HCT116 (cell line): Measurements from ENCODE around the gene WAC. TPM values are rescaled to one million over a fixed set of nuclear protein-coding genes. Genes with fewer than 3 reads are reported as not detected.

ENCODE experiments used
- ATAC-seq: fragments of 200-7000 bp; cut with Tn5 transposase; 2 replicates; pipeline ENCODE4 v1.9.1; 2020; ENCODE audit warnings: mild to moderate bottlenecking, moderate library complexity
- BruUV-seq: library from RNA; stranded (reverse); fragments of 400-500 nt; replicated peaks from 2 replicates; lab custom pipeline; 2021; lab: Mats Ljungman, UMichigan
- CTCF ChIA-PET: fragments of 300-600 bp; sonication (Branson Sonifier 250); formaldehyde crosslinking; loops from one replicate; lab custom pipeline; 2021; ENCODE audit warnings: antibody characterized with exemption; lab: Charles Lee
- POLR2A ChIA-PET: fragments of 300-600, 350-600 bp; sonication (Branson Sonifier 250); formaldehyde crosslinking; loops from one replicate; lab custom pipeline; 2021; ENCODE audit warnings: antibody characterized with exemption; lab: Charles Lee
- RAD21 ChIA-PET, 2 experiments: fragments of 300-600 bp; sonication (Branson Sonifier 250); formaldehyde crosslinking; loops; one replicate each; lab custom pipeline; 2023; ENCODE audit warnings: low total read pairs in 2 of 2; ENCODE audit not compliant: uncharacterized antibody in 2 of 2, unreplicated experiment in 2 of 2, low non-redundant PET in 1 of 2; lab: Charles Lee
- DNase-seq: peaks from one replicate; pipeline ENCODE4 v3.0.0-alpha.2; 2010; ENCODE audit warnings: low read depth, low spot score
- H2AFZ ChIP-seq: fragments of 200-600 bp; shearing (Covaris generic), sonication (generic); 2 replicates; pipeline ENCODE4 v1.6.1; 2017; ENCODE audit warnings: low read depth, mixed run types, mixed read lengths, antibody characterized with exemption, low read length; ENCODE audit not compliant: poor library complexity, severe bottlenecking
- H3K27ac ChIP-seq: 2 replicates; pipeline ENCODE4 v1.5.1; 2012; ENCODE audit warnings: low read depth, low read length
- H3K27me3 ChIP-seq: fragments of 200-600 bp; sonication (generic); 2 replicates; pipeline ENCODE4 v1.6.1; 2016; ENCODE audit warnings: mixed run types, low read length, mixed read lengths; ENCODE audit not compliant: insufficient read depth
- H3K36me3 ChIP-seq, 2 experiments: fragments of 200-500 bp in 1 of 2; fragments of 200-600 bp in 1 of 2; sonication (Bioruptor generic) in 1 of 2; sonication (generic) in 1 of 2; 2 replicates each; pipeline versions ENCODE4 v1.5.1 to v1.6.1; 2014 to 2016; ENCODE audit warnings: low read length in 2 of 2, inconsistent platforms in 1 of 2, mixed read lengths in 1 of 2, mixed run types in 1 of 2; ENCODE audit not compliant: insufficient read depth in 2 of 2, control insufficient read depth in 1 of 2
- H3K4me1 ChIP-seq, 2 experiments: fragments of 200-600 bp in 1 of 2; sonication (generic) in 1 of 2; 2 replicates each; pipeline versions ENCODE4 v1.5.1 to v1.6.1; 2012 to 2017; ENCODE audit warnings: low read length in 2 of 2, inconsistent platforms in 1 of 2, mild to moderate bottlenecking in 1 of 2, mixed read lengths in 1 of 2, mixed run types in 1 of 2, moderate library complexity in 1 of 2; ENCODE audit not compliant: insufficient read depth in 2 of 2, control insufficient read depth in 1 of 2
- H3K4me2 ChIP-seq: fragments of 200-600 bp; sonication (generic); 2 replicates; pipeline ENCODE4 v1.6.1; 2017; ENCODE audit warnings: mixed run types, low read length, mixed read lengths
- H3K4me3 ChIP-seq, 2 experiments: fragments of 200-600 bp in 1 of 2; sonication (generic) in 1 of 2; replicated peaks in 1 of 2; 2 replicates each; pipeline ENCODE4 v1.5.1; 2011 to 2016; ENCODE audit warnings: low read length in 2 of 2, control low read depth in 1 of 2, low read depth in 1 of 2, mild to moderate bottlenecking in 1 of 2, mixed read lengths in 1 of 2, mixed run types in 1 of 2
- H3K79me2 ChIP-seq: fragments of 200-600 bp; sonication (generic); 2 replicates; pipeline ENCODE4 v1.6.1; 2017; ENCODE audit warnings: mild to moderate bottlenecking, mixed run types, low read length, moderate library complexity, mixed read lengths; ENCODE audit not compliant: insufficient read depth
- H3K9ac ChIP-seq: fragments of 200-600 bp; sonication (generic); 2 replicates; pipeline ENCODE4 v1.6.1; 2016; ENCODE audit warnings: low read length, mixed read lengths
- H3K9me2 ChIP-seq: fragments of 200-600 bp; sonication (generic), shearing (Covaris generic); 2 replicates; pipeline ENCODE4 v1.6.1; 2017; ENCODE audit warnings: mixed run types, mild to moderate bottlenecking, moderate library complexity; ENCODE audit not compliant: insufficient read depth
- H3K9me3 ChIP-seq, 2 experiments: fragments of 200-500 bp in 1 of 2; fragments of 200-600 bp in 1 of 2; sonication (Bioruptor generic) in 1 of 2; sonication (generic) in 1 of 2; 2 replicates each; pipeline ENCODE4 v1.6.1; 2014 to 2017; ENCODE audit warnings: low read length in 2 of 2, mixed read lengths in 2 of 2, inconsistent platforms in 1 of 2, low read depth in 1 of 2, mild to moderate bottlenecking in 1 of 2, mixed run types in 1 of 2, moderate library complexity in 1 of 2; ENCODE audit not compliant: control insufficient read depth in 1 of 2, insufficient read depth in 1 of 2
- H4K20me1 ChIP-seq: fragments of 200-600 bp; sonication (generic), shearing (Covaris generic); 2 replicates; pipeline ENCODE4 v1.6.1; 2017; ENCODE audit warnings: mixed run types, mild to moderate bottlenecking, moderate library complexity; ENCODE audit not compliant: insufficient read depth
- ATF3 ChIP-seq: IDR thresholded peaks from 2 replicates; pipeline ENCODE4 v1.6.1; 2012
- CBX3 ChIP-seq: IDR thresholded peaks from 2 replicates; pipeline ENCODE4 v1.6.1; 2012; ENCODE audit warnings: low read depth
- CEBPB ChIP-seq: IDR thresholded peaks from 2 replicates; pipeline ENCODE4 v1.6.1; 2012; ENCODE audit warnings: low read depth
- EGR1 ChIP-seq: IDR thresholded peaks from 2 replicates; pipeline ENCODE4 v1.6.1; 2012; ENCODE audit warnings: low read depth
- EZH2 ChIP-seq: fragments of 200-600 bp; sonication (generic); IDR thresholded peaks from 2 replicates; pipeline ENCODE4 v1.6.1; 2017; ENCODE audit warnings: antibody characterized with exemption, mixed run types
- FOSL1 ChIP-seq: IDR thresholded peaks from 2 replicates; pipeline ENCODE4 v1.6.1; 2012; ENCODE audit warnings: low read depth
- MAX ChIP-seq: IDR thresholded peaks from 2 replicates; pipeline ENCODE4 v1.6.1; 2012
- POLR2AphosphoS5 ChIP-seq: IDR thresholded peaks from 2 replicates; pipeline ENCODE4 v1.6.1; 2011; ENCODE audit warnings: mild to moderate bottlenecking, low read depth, low read length, moderate library complexity
- RAD21 ChIP-seq: IDR thresholded peaks from 2 replicates; pipeline ENCODE4 v1.6.1; 2012; ENCODE audit warnings: low read depth, mild to moderate bottlenecking
- SIN3A ChIP-seq: IDR thresholded peaks from 2 replicates; pipeline ENCODE4 v1.6.1; 2012; ENCODE audit warnings: low read depth
- SP1 ChIP-seq: IDR thresholded peaks from 2 replicates; pipeline ENCODE4 v1.6.1; 2012; ENCODE audit warnings: low read depth
- SRF ChIP-seq: IDR thresholded peaks from 2 replicates; pipeline ENCODE4 v1.6.1; 2012; ENCODE audit warnings: low read depth
- TCF7L2 ChIP-seq: IDR thresholded peaks from 2 replicates; pipeline ENCODE4 v1.7.0; 2011; ENCODE audit warnings: borderline replicate concordance, inconsistent platforms; ENCODE audit not compliant: insufficient read depth, insufficient read length; ENCODE audit errors: extremely low read depth
- YY1 ChIP-seq: IDR thresholded peaks from 2 replicates; pipeline ENCODE4 v1.6.1; 2011; ENCODE audit warnings: low read length, low read depth, moderate library complexity, mild to moderate bottlenecking; ENCODE audit not compliant: insufficient replicate concordance; ENCODE audit errors: extremely low read depth
- ZNF274 ChIP-seq: fragments of 200-500 bp; sonication (Bioruptor generic); IDR thresholded peaks from 2 replicates; pipeline ENCODE4 v1.6.1; 2014; ENCODE audit warnings: mild to moderate bottlenecking, low read depth, low read length, inconsistent platforms
- intact Hi-C: fragments of 100-400 bp; cut with micrococcal nuclease; formaldehyde crosslinking; loops from 2 replicates; pipeline ENCODE4 v1.10.0; 2022
- total RNA-seq: library from RNA; stranded (reverse); gene quantifications from one replicate; pipeline ENCODE4 v1.2.1, GENCODE V29; 2021; ENCODE audit not compliant: unreplicated experiment

WAC gene
- total RNA-seq, 1 experiment from 2014 or later: 117 TPM

GRCh38 chr10:28612877-28613276, 80.0 kb downstream of the WAC start:
- H3K79me2 ChIP-seq: peaks cover 85% of the 10 kb centered on the region
- H3K4me3 ChIP-seq: no peak overlapping the region
- no peak overlapping the region for H3K9ac ChIP-seq
- H2AFZ ChIP-seq: no peak overlapping the region
- BruUV-seq: no TSS peak
- DNase-seq: no peak
- ATAC-seq: no peak
- ChIA-PET CTCF (no interaction called here), RAD21 (no interaction called here), POLR2A (no interaction called here)
- no peaks in the 10 kb centered on the region for H3K9me3 ChIP-seq
- no peak for TF ChIP-seq FOSL1
- no peak for TF ChIP-seq CEBPB
- no peak for TF ChIP-seq POLR2AphosphoS5
- TF ChIP-seq YY1: no peak
- TF ChIP-seq EGR1: no peak
- TF ChIP-seq RAD21: no peak
- no peak for TF ChIP-seq EZH2
- TF ChIP-seq SIN3A: no peak
- no peak for TF ChIP-seq MAX
- TF ChIP-seq CBX3: no peak
- no peak overlapping the region for H3K27ac ChIP-seq
- H4K20me1 ChIP-seq: peaks cover 17% of the 10 kb centered on the region; the same call in 1 of the 2 replicates
- intact Hi-C loops: no loop called here
- H3K27me3 ChIP-seq: no peaks in the 10 kb centered on the region
- H3K9me2 ChIP-seq: no peaks in the 10 kb centered on the region
- H3K36me3 ChIP-seq: peaks cover 65 to 68% of the 10 kb centered on the region in 2 experiments
- H3K4me2 ChIP-seq: no peak overlapping the region
- no peaks in the 10 kb centered on the region for H3K4me1 ChIP-seq

- intact Hi-C loops: no loop called here
These were observed 83.6 kb downstream of the WAC start for GRCh38 chr10:28616514-28616913.

More at GRCh38 chr10:28616514-28616913, 83.6 kb downstream of the WAC start:
- BruUV-seq: no TSS peak
- DNase-seq: no peak
- no peaks in the 10 kb centered on the region for H3K4me1 ChIP-seq
- no peak for ATAC-seq
- H3K36me3 ChIP-seq: peaks cover 58 to 64% of the 10 kb centered on the region in 2 experiments
- H3K27ac ChIP-seq: no peak overlapping the region
- H3K79me2 ChIP-seq: peaks cover 63% of the 10 kb centered on the region
- ChIA-PET POLR2A (no interaction called here), CTCF (no interaction called here), RAD21 (no interaction called here)
- no peak overlapping the region for H3K4me2 ChIP-seq
- no peak overlapping the region for H2AFZ ChIP-seq
- no peak overlapping the region for H3K4me3 ChIP-seq
- H4K20me1 ChIP-seq: peaks cover 4% of the 10 kb centered on the region; the same call in 1 of the 2 replicates
- no peaks in the 10 kb centered on the region for H3K27me3 ChIP-seq
- no peaks in the 10 kb centered on the region for H3K9me2 ChIP-seq
- TF ChIP-seq POLR2AphosphoS5 (no peak), ZNF274 (no peak), YY1 (no peak), EGR1 (no peak), TCF7L2 (no peak), ATF3 (no peak), SP1 (no peak), CBX3 (no peak), CEBPB (no peak), SRF (no peak)
- H3K9me3 ChIP-seq: no peaks in the 10 kb centered on the region
- H3K9ac ChIP-seq: no peak overlapping the region
